ENCODE results near the gene ZBTB2. TPM values are rescaled to one million over a fixed set of nuclear protein-coding genes. Genes with fewer than 3 reads are reported as not detected.

ZBTB2 gene
- total RNA-seq (11.2 TPM), polyA plus RNA-seq (ENCODE audit: insufficient read depth, low read depth, low replicate concordance) (6.0 TPM)
- long read RNA-seq, donor 1, partial matches to known transcripts, result 8 of 10 reads
- long read RNA-seq, donor 1, other reads (novel, unspliced or antisense), result 0 of 10 reads
- long read RNA-seq, donor 2, partial matches to known transcripts, result 0 of 3 reads
- long read RNA-seq, donor 2, other reads (novel, unspliced or antisense), result 0 of 3 reads
- long read RNA-seq, donor 3, partial matches to known transcripts, result 0 of 3 reads
- long read RNA-seq, donor 3, other reads (novel, unspliced or antisense), result 0 of 3 reads
- long read RNA-seq, donor 4, result 0 reads
- long read RNA-seq, donor 5, partial matches to known transcripts, result 0 of 1 reads
- long read RNA-seq, donor 5, other reads (novel, unspliced or antisense), result 0 of 1 reads
- long read RNA-seq, donor 6, partial matches to known transcripts, result 0 of 1 reads
- long read RNA-seq, donor 6, other reads (novel, unspliced or antisense), result 0 of 1 reads
- long read RNA-seq, donor 7, partial matches to known transcripts, result 1 of 10 reads
- long read RNA-seq, donor 7, other reads (novel, unspliced or antisense), result 5 of 10 reads
- long read RNA-seq, donor 8, transcript ZBTB2-201 (3 exons, 3,090 nt), result major isoform, 6 of 6 reads
- long read RNA-seq, donor 8, partial matches to known transcripts, result 0 of 6 reads
- long read RNA-seq, donor 8, other reads (novel, unspliced or antisense), result 0 of 6 reads
- long read RNA-seq, donor 9, partial matches to known transcripts, result 0 of 3 reads
- long read RNA-seq, donor 9, other reads (novel, unspliced or antisense), result 0 of 3 reads
- long read RNA-seq, donor 10, partial matches to known transcripts, result 0 of 3 reads
- long read RNA-seq, donor 10, other reads (novel, unspliced or antisense), result 0 of 3 reads

- Histone ChIP-seq H3K27ac (ENCODE audit: low read depth in 2 of 2, low read length in 2 of 2) (peak within 1 kb of the TSS; percentile 98 to 99), H3K9ac (ENCODE audit: low read length in 3 of 3) (peak within 1 kb of the TSS; percentile 28 to 72 (median 50)), H3K9me3 (ENCODE audit: control insufficient read depth in 2 of 3, insufficient read depth in 1 of 3, low read length in 3 of 3) (no peaks in the 10 kb centered on the region), H3K4me3 (ENCODE audit: low read length in 3 of 3) (peak within 1 kb of the TSS; percentile 65 to 80 (median 71)), H3K4me1 (ENCODE audit: control insufficient read depth in 2 of 3, insufficient read depth in 2 of 3, low read depth in 1 of 3, low read length in 3 of 3) (peaks cover 3 to 36% (median 17%) of the 10 kb centered on the region in 3 donors), H3K27me3 (ENCODE audit: control insufficient read depth, insufficient read depth, low read length) (no peaks in the 10 kb centered on the region), H3K36me3 (ENCODE audit: control insufficient read depth in 2 of 3, insufficient read depth in 3 of 3, low read length in 3 of 3) (peaks cover 0 to 3% (median 0%) of the 10 kb centered on the region in 3 donors)
- intact Hi-C loops (cut with DNase I), result no loop called here
- TF ChIP-seq CTCF (IDR thresholded peaks at IDR 0.05; ENCODE audit: borderline replicate concordance, extremely low read depth, insufficient read depth), result no peak
- peak; percentile 73 to 92 (median 88) for DNase-seq
- no peak for FAIRE-seq
Observed at GRCh38 chr6:151391471-151392413, at the start of gene ZBTB2. TSS of gene ZBTB2 (minus strand) at chr6:151391559. CDS start at chr6:151373637, 17,922 bp downstream.

GRCh38 chr6:151440930-151441329 is 49.6 kb upstream of the ZBTB2 start:
- Histone ChIP-seq H3K9ac (ENCODE audit: low read length in 3 of 3) (peak overlapping the region in 1 of 3 donors; percentile 28), H3K36me3 (ENCODE audit: control insufficient read depth in 2 of 3, insufficient read depth in 3 of 3, low read length in 3 of 3) (no peaks in the 10 kb centered on the region), H3K27me3 (ENCODE audit: control insufficient read depth, insufficient read depth, low read length) (no peaks in the 10 kb centered on the region), H3K4me1 (ENCODE audit: control insufficient read depth in 2 of 3, insufficient read depth in 2 of 3, low read depth in 1 of 3, low read length in 3 of 3) (peaks cover 3 to 50% (median 27%) of the 10 kb centered on the region in 3 donors), H3K9me3 (ENCODE audit: control insufficient read depth in 2 of 3, insufficient read depth in 1 of 3, low read length in 3 of 3) (no peaks in the 10 kb centered on the region), H3K27ac (ENCODE audit: low read depth in 2 of 2, low read length in 2 of 2) (peak overlapping the region in 1 of 2 donors; percentile 28), H3K4me3 (ENCODE audit: low read length in 3 of 3) (no peak overlapping the region)
- peak; percentile 25 for TF ChIP-seq CTCF (IDR thresholded peaks at IDR 0.05; ENCODE audit: borderline replicate concordance, extremely low read depth, insufficient read depth)
- peak in 1 of 5 donors; percentile 62 for DNase-seq
- intact Hi-C loops (cut with DNase I), result no loop called here
- FAIRE-seq, result peak; percentile 19

- H3K9me3 ChIP-seq (ENCODE audit: control insufficient read depth in 2 of 3, insufficient read depth in 1 of 3, low read length in 3 of 3), result no peaks in the 10 kb centered on the region
- intact Hi-C loops (cut with DNase I), result no loop called here
- no peaks in the 10 kb centered on the region for H3K36me3 ChIP-seq (ENCODE audit: control insufficient read depth in 2 of 3, insufficient read depth in 3 of 3, low read length in 3 of 3)
- TF ChIP-seq CTCF (IDR thresholded peaks at IDR 0.05; ENCODE audit: borderline replicate concordance, extremely low read depth, insufficient read depth), result no peak
- no peak overlapping the region for H3K9ac ChIP-seq (ENCODE audit: low read length in 3 of 3)
- no peak for DNase-seq
- peaks cover 3 to 50% (median 27%) of the 10 kb centered on the region in 3 donors for H3K4me1 ChIP-seq (ENCODE audit: control insufficient read depth in 2 of 3, insufficient read depth in 2 of 3, low read depth in 1 of 3, low read length in 3 of 3)
- no peak for FAIRE-seq
- H3K4me3 ChIP-seq (ENCODE audit: low read length in 3 of 3), result no peak overlapping the region
- no peaks in the 10 kb centered on the region for H3K27me3 ChIP-seq (ENCODE audit: control insufficient read depth, insufficient read depth, low read length)
- H3K27ac ChIP-seq (ENCODE audit: low read depth in 2 of 2, low read length in 2 of 2), result peak overlapping the region in 1 of 2 donors; percentile 28
Observed at GRCh38 chr6:151440498-151440897, 49.1 kb upstream of the ZBTB2 start.

Data from kidney (tissue), 22 donors.